A673 (cell line): ENCODE data around the gene C19orf47. TPM values are rescaled to one million over a fixed set of nuclear protein-coding genes. Genes with fewer than 3 reads are reported as not detected.

Source experiments
- BruUV-seq: library from RNA; stranded (reverse); fragments of 400-500 nt; replicated peaks from 2 replicates; lab custom pipeline; 2021; lab: Mats Ljungman, UMichigan
- CTCF ChIA-PET: fragments of 300-600 bp; sonication (Branson Sonifier 250); formaldehyde crosslinking; loops from one replicate; lab custom pipeline; 2022; ENCODE audit warnings: antibody characterized with exemption; lab: Charles Lee
- POLR2A ChIA-PET: fragments of 300-600 bp; sonication (Branson Sonifier 250); formaldehyde crosslinking; loops from one replicate; lab custom pipeline; 2022; ENCODE audit warnings: antibody characterized with exemption; ENCODE audit not compliant: low non-redundant PET; lab: Charles Lee
- DNase-seq: peaks from one replicate; pipeline ENCODE4 v3.0.0-alpha.2; 2015; ENCODE audit warnings: low spot score
- H3K27ac ChIP-seq: fragments of 200-600 bp; sonication (generic); 2 replicates; pipeline ENCODE4 v1.5.1; 2016; ENCODE audit warnings: mixed run types, low read depth, mild to moderate bottlenecking, mixed read lengths, antibody characterized with exemption, low read length; ENCODE audit not compliant: poor library complexity, severe bottlenecking
- H3K27me3 ChIP-seq: fragments of 200-600 bp; sonication (generic); replicated peaks from 2 replicates; pipeline ENCODE4 v1.6.1; 2017; ENCODE audit warnings: mixed run types, low read depth, mild to moderate bottlenecking, mixed read lengths, antibody characterized with exemption, low read length; ENCODE audit not compliant: insufficient read depth, poor library complexity
- H3K36me3 ChIP-seq: fragments of 200-600 bp; sonication (generic); 2 replicates; pipeline ENCODE4 v1.6.1; 2016; ENCODE audit warnings: mixed run types, mild to moderate bottlenecking, mixed read lengths, antibody characterized with exemption, low read length; ENCODE audit not compliant: insufficient read depth, poor library complexity, severe bottlenecking
- H3K4me1 ChIP-seq: fragments of 200-600 bp; sonication (generic); 2 replicates; pipeline ENCODE4 v1.6.1; 2017; ENCODE audit warnings: mixed run types, mild to moderate bottlenecking, mixed read lengths, antibody characterized with exemption, low read length; ENCODE audit not compliant: insufficient read depth, poor library complexity, severe bottlenecking
- H3K4me3 ChIP-seq: fragments of 200-600 bp; sonication (generic); 2 replicates; pipeline ENCODE4 v1.5.1; 2016; ENCODE audit warnings: low read depth, mixed run types, mild to moderate bottlenecking, mixed read lengths, low read length; ENCODE audit not compliant: poor library complexity, severe bottlenecking
- H3K9me3 ChIP-seq: fragments of 200-600 bp; sonication (generic); 2 replicates; pipeline ENCODE4 v1.6.1; 2016; ENCODE audit warnings: mixed run types, low read depth, mild to moderate bottlenecking, mixed read lengths, antibody characterized with exemption, low read length; ENCODE audit not compliant: poor library complexity, severe bottlenecking
- EZH2 ChIP-seq: fragments of 200-600 bp; sonication (generic); IDR thresholded peaks from 2 replicates; pipeline ENCODE4 v1.6.1; 2017; ENCODE audit warnings: borderline replicate concordance, low read depth, mild to moderate bottlenecking, mixed read lengths, antibody characterized with exemption, low read length; ENCODE audit not compliant: poor library complexity, severe bottlenecking
- intact Hi-C: fragments of 100-400 bp; cut with micrococcal nuclease; formaldehyde crosslinking; loops from one replicate; pipeline ENCODE4 v1.10.0; 2022; ENCODE audit not compliant: unreplicated experiment
- total RNA-seq: library from RNA; stranded (reverse); gene quantifications from 2 replicates; pipeline ENCODE4 v1.2.3, GENCODE V29; 2021
- TF ChIP-seq, protein P1 (sequence below): fragments of 300-800, 200-600 bp; sonication (generic); conservative IDR thresholded peaks from 2 replicates; pipeline ENCODE4 v1.5.1; 2017; ENCODE audit warnings: low read depth, mild to moderate bottlenecking, antibody characterized with exemption, low read length, moderate library complexity, mixed read lengths

The C19orf47 gene
- total RNA-seq, 1 experiment from 2014 or later: 26.5 TPM

- POLR2A ChIA-PET: no interaction called here
- DNase-seq: no peak
Measured at GRCh38 chr19:40300668-40301067, 47.5 kb downstream of the C19orf47 start.

DNA sequence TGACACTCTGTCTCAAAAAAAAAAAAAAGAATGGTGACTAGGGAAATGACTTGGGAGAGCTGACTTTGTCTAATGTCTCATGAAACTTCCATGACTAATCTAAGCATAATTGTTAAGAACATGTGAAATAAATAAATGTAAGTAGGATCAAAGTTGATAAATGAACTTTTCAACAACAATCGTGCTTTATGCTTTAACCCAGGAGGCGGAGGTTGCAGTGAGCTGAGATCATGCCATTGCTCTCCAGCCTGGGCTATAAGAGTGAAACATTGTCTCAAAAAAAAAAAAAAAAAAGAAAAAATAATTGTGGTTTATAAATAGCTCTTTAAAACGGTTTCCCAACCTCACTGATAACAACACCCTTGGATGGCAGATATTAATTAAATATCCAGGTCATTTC is 50.2 kb downstream of the C19orf47 start:
- H3K36me3 ChIP-seq: no peaks in the 10 kb centered on the region
- H3K27ac ChIP-seq: no peak overlapping the region
- H3K27me3 ChIP-seq: no peaks in the 10 kb centered on the region
- no peaks in the 10 kb centered on the region for H3K9me3 ChIP-seq
- CTCF ChIA-PET: no interaction called here
- POLR2A ChIA-PET: no interaction called here
- no peak for DNase-seq
- peaks cover 9% of the 10 kb centered on the region for H3K4me1 ChIP-seq
- no peak overlapping the region for H3K4me3 ChIP-seq
- TF ChIP-seq EZH2: no peak
- TF ChIP-seq, protein P1, sequence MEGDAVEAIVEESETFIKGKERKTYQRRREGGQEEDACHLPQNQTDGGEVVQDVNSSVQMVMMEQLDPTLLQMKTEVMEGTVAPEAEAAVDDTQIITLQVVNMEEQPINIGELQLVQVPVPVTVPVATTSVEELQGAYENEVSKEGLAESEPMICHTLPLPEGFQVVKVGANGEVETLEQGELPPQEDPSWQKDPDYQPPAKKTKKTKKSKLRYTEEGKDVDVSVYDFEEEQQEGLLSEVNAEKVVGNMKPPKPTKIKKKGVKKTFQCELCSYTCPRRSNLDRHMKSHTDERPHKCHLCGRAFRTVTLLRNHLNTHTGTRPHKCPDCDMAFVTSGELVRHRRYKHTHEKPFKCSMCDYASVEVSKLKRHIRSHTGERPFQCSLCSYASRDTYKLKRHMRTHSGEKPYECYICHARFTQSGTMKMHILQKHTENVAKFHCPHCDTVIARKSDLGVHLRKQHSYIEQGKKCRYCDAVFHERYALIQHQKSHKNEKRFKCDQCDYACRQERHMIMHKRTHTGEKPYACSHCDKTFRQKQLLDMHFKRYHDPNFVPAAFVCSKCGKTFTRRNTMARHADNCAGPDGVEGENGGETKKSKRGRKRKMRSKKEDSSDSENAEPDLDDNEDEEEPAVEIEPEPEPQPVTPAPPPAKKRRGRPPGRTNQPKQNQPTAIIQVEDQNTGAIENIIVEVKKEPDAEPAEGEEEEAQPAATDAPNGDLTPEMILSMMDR: no peak
- intact Hi-C loops: no loop called here
- no TSS peak for BruUV-seq

More at GRCh38 chr19:40300668-40301067, 47.5 kb downstream of the C19orf47 start:
- BruUV-seq: no TSS peak
- intact Hi-C loops: loop anchor here (5.0 kb wide), 2 partner anchors 127 to 142 kb away; partner anchors contain the start of genes SERTAD1 and SERTAD3
- CTCF ChIA-PET: no interaction called here
- Histone ChIP-seq H3K4me3 (no peak overlapping the region), H3K9me3 (no peaks in the 10 kb centered on the region), H3K27me3 (no peaks in the 10 kb centered on the region), H3K27ac (no peak overlapping the region), H3K36me3 (no peaks in the 10 kb centered on the region), H3K4me1 (peaks cover 34% of the 10 kb centered on the region)
- TF ChIP-seq, protein P1: no peak
- TF ChIP-seq EZH2: no peak

DNA sequence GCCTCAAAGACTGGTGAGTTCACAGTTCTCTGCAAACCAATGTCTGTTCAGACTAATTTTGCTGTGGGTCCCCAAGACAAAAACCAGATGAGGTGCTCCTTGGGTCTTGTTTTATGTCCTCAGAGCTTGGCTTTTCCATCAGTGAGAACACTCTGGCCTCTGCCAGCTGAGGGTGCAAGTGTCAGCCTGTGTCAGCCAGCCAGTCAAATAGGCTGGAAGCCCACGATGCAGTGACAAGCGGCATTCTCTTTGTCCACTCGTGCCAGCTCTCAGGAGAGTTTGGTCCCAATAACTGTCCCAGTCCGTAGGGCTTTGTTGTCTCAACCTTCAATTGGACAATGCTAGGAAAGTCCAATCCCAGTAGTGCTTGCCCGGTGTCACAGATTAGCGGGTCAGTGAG is 53.6 kb downstream of the C19orf47 start:
- Histone ChIP-seq H3K4me1 (no peaks in the 10 kb centered on the region), H3K4me3 (no peak overlapping the region), H3K27ac (no peak overlapping the region), H3K36me3 (no peaks in the 10 kb centered on the region), H3K9me3 (no peaks in the 10 kb centered on the region), H3K27me3 (no peaks in the 10 kb centered on the region)
- POLR2A ChIA-PET: no interaction called here
- CTCF ChIA-PET: no interaction called here
- intact Hi-C loops: no loop called here
- TF ChIP-seq, protein P1: no peak
- TF ChIP-seq EZH2: no peak
- DNase-seq: no peak
- no TSS peak for BruUV-seq
